22Rv1 (cell line): Measurements from ENCODE around the gene ADRA2A.

Experiments
- H3K27ac ChIP-seq: fragments of 450-650 bp; 2 replicates; pipeline ENCODE4 v1.5.1; 2017
- ZFX ChIP-seq: fragments of 450-650 bp; IDR thresholded peaks from 2 replicates; pipeline ENCODE4 v1.6.1; 2017; ENCODE audit warnings: antibody characterized with exemption, borderline replicate concordance
- TF ChIP-seq, protein P1 (sequence below): fragments of 450-650 bp; IDR thresholded peaks from 2 replicates; pipeline ENCODE4 v1.5.1; 2017; ENCODE audit warnings: mild to moderate bottlenecking

ADRA2A gene

GRCh38 chr10:111126077-111126476 lies 49.2 kb downstream of the ADRA2A start:
- H3K27ac ChIP-seq, result no peak overlapping the region
- no peak for TF ChIP-seq ZFX
- TF ChIP-seq, protein P1, sequence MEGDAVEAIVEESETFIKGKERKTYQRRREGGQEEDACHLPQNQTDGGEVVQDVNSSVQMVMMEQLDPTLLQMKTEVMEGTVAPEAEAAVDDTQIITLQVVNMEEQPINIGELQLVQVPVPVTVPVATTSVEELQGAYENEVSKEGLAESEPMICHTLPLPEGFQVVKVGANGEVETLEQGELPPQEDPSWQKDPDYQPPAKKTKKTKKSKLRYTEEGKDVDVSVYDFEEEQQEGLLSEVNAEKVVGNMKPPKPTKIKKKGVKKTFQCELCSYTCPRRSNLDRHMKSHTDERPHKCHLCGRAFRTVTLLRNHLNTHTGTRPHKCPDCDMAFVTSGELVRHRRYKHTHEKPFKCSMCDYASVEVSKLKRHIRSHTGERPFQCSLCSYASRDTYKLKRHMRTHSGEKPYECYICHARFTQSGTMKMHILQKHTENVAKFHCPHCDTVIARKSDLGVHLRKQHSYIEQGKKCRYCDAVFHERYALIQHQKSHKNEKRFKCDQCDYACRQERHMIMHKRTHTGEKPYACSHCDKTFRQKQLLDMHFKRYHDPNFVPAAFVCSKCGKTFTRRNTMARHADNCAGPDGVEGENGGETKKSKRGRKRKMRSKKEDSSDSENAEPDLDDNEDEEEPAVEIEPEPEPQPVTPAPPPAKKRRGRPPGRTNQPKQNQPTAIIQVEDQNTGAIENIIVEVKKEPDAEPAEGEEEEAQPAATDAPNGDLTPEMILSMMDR, result no peak

DNA sequence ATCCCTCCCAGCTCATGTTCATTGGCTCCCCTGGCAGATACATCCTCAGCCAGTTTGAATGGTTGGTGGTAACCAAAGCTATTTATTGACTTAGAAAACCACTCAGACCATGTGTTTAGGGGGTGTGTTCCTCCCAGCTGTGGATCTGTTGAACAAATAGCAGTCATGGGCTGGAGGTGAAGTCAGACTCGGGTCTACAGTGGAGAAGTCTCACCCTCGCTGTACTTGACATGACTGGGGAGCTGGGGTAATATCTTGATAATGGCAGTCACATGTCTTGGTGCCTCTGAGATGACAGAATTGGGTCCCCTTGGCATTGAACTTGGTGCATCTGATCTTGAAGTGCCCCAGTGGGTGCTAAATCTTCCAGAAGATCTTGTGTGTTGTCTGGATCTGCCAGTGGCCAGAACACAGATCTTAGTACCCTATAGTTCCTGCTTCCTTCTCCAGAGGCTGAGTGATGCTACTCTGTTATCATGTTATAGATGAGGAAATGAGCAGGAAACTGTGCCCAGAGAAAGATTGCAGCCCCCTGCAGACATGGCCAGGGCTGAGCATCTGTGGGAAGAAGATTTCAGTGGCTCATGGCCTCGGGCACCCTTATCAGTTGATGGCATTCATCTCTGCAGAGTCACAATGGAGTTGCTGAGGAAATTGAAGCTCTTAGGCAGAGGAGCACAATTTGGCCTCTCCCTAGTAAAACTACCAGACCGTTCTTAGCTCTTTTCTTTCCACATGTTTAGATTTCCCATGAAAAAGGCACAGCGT lies 50.4 kb downstream of the ADRA2A start:
- H3K27ac ChIP-seq, result no peak overlapping the region
- TF ChIP-seq, protein P1, result no peak
- no peak for TF ChIP-seq ZFX

GRCh38 chr10:111128331-111129180 lies 51.7 kb downstream of the ADRA2A start:
- H3K27ac ChIP-seq, result no peak overlapping the region
- TF ChIP-seq, protein P1, result no peak
- no peak for TF ChIP-seq ZFX

DNA sequence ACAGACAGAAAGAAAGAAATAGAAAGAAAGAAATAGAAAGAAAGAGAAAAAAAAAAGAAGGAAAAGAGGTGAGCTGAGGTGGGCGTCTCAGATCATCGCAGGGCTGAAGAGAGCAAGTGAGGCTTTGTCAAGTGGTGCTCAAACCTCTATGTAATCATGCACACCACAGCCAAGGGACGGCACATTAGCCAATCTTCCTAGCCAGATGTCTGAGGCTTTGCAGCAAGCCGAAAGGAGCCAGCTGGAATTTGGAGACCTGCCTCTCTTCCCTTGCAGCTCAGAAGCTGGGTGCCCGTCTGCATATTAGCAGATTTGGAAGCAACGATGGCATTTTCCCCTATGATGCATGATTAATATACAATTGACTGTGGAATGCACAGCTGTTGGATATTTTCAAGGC lies 52.5 kb downstream of the ADRA2A start:
- TF ChIP-seq, protein P1, result no peak
- TF ChIP-seq ZFX, result no peak
- H3K27ac ChIP-seq, result no peak overlapping the region

DNA sequence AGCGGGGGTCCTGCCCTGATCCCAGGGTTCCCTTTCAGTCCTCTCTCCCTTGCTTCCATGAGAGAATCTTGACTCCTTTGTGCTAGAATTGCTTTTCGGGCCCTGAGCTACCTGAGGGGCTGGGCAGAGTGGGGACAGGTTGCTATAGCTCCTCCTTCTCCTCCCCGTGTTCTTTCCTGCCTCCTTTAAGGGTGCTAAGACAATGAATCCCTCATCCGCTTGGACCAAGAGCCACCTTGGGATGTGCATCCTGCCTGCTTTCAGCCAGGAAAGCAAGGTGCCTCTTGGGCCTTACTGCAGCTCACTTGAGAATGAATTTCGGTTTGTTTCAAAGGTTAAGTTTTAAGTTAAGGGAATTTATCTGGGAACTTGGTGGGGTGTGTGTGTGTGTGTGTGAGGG lies 53.6 kb downstream of the ADRA2A start:
- H3K27ac ChIP-seq, result no peak overlapping the region
- TF ChIP-seq, protein P1, result no peak
- TF ChIP-seq ZFX, result no peak
